Urothelium cell line (cell line): ENCODE results near the gene NRP2.

Experiments
- DNase-seq: peaks from one replicate; pipeline ENCODE4 v3.0.0; 2011; ENCODE audit warnings: low spot score, mixed read lengths
- FAIRE-seq: peaks from 2 replicates; lab custom pipeline; 2011; peaks lifted over from hg19 to GRCh38; lab: Jason Lieb, UNC

The NRP2 gene, protein sequence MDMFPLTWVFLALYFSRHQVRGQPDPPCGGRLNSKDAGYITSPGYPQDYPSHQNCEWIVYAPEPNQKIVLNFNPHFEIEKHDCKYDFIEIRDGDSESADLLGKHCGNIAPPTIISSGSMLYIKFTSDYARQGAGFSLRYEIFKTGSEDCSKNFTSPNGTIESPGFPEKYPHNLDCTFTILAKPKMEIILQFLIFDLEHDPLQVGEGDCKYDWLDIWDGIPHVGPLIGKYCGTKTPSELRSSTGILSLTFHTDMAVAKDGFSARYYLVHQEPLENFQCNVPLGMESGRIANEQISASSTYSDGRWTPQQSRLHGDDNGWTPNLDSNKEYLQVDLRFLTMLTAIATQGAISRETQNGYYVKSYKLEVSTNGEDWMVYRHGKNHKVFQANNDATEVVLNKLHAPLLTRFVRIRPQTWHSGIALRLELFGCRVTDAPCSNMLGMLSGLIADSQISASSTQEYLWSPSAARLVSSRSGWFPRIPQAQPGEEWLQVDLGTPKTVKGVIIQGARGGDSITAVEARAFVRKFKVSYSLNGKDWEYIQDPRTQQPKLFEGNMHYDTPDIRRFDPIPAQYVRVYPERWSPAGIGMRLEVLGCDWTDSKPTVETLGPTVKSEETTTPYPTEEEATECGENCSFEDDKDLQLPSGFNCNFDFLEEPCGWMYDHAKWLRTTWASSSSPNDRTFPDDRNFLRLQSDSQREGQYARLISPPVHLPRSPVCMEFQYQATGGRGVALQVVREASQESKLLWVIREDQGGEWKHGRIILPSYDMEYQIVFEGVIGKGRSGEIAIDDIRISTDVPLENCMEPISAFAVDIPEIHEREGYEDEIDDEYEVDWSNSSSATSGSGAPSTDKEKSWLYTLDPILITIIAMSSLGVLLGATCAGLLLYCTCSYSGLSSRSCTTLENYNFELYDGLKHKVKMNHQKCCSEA

DNA sequence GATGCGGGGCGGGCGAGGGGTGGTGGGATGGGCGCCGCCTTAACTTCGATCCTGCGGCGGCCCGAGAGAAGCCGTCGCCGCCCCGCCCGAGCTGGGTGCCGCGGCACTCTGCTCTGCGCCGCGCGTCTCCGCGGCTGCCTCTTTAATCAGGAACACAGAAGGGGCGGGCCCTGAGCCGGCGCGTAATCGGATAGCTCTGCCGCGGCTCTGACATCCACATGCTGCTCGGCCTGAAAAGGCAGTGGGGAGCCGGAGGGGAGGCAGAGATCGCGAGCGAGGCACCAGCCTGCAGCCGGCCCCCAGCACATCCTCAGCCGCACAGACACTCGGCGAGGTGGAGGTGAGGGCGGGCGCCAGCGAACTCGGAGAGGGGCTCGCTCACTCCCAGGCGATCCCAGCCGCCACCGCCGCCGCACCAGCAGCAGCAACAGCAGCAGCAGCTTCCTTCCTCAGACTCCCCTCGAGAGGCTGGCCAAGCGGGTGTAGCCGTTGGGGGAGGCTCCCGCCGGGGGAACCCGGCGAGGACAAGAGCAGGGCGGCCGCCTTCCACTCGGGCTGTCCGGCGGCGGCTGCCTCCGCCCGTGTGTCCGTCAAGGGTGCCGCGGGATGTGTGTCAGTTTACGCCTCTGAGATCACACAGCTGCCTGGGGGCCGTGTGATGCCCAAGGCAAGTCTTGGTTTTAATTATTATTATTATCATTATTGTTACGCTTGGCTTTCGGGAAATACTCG is at the start of gene NRP2:
NRP2 (plus strand) TSS at position 263 of the 732 bp plus-strand sequence. CDS start 790 bp downstream, outside the sequence.
- FAIRE-seq (no peak), DNase-seq (no peak)

DNA sequence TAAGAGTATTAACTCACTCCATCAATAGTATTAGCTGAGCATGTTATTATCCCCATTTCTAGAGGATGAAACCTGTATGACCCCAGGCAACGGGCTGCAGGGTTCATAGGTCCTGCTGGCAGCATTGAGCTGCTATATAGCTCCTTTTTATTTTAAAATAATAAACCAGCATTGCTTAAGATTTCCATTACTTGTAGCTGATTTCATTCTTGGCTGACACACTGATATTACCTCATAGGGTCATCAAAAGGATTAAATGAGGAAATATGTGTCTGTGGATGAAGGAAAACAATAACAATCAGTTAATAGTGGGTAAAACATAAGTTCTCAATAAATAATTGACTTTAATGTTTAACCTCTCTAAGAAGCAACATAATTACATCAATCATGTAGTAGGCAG is 48.3 kb upstream of the NRP2 start:
- DNase-seq (no peak), FAIRE-seq (no peak)

DNA sequence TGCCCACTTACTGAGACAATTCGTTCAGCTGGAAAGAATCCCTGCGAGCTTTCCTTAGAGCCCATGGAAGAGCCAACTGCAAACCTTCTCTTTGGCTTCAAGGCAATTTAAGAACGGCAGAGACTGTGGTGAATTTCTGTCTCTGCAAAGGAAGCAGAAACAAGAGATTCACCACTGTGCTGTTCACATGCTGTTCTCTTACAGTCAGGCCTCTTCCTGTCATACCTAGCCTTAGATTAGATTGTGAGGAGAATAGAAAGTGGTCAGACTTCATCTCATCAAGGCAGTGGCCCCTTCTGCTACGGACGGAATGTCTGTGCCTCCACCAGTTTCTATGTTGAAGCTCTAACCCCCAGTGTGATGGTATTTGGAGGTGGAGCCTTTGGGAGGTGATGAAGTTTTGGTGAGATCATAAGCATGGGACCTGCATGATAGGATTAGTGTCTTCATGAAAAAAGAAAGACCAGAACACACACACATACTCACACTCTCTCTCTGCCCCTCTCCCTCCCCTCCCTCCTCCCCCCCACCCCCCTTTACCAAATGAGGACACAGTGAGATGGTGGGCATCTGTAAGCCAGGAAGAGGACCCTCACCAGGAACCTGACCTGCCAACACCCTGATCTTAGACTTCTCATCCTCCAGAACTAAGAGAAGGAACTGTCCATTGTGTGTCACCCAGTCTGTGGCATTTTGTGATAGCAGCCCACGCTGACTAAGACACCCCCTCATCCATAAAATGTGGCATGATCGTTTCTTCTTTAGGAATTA is 45.6 kb upstream of the NRP2 start:
- no peak for FAIRE-seq

DNA sequence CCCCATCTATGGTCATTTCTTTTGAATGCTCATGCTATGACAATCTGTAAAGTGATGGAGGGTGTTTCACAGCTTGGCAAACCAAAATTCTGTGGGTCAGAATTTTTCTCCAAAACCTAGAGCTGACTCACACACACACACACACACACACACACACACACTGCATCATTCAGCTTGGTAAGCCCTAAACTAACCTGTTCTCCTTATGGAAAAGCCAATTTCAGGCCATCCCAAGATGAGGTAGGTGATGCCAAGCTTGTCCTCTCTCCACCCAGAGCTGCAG is 45.0 kb upstream of the NRP2 start:
- FAIRE-seq (no peak), DNase-seq (no peak)

More for the DNA sequence above, 45.6 kb upstream of the NRP2 start:
- DNase-seq, result no peak

DNA sequence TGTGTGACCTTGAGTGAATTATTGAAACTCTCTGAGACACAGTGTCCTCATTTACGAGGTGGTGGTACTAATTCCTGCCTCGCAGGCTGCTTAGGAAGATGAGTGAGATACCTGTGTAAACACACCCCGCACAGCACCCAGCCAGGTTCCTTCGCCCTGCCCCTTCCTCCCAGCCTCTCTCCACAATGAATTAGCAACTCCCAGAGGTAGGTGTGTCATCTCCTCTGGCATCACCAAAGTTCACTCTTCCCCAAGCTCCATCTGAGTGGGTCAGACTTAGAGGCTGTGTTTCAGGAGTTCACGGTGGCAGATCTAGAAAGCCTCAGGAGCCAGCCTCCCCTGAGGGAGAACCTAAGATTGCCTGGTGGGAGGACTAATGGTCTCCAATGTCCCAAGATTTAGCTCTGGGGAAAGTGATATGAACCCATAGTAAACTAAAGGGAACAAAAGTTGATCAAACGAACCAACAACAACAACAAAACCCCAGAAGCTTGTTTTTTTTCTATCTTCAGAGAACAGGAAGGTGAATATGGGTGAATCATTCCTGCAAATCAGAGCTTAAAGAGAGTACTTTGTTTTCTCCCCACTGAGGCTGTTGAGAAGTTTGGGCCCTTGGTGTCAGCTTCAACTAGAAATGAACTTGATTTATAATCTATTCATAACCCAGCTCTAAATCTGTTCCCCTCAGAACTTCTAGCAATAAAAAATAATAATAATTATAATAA is 44.4 kb upstream of the NRP2 start:
- DNase-seq (no peak), FAIRE-seq (no peak)

DNA sequence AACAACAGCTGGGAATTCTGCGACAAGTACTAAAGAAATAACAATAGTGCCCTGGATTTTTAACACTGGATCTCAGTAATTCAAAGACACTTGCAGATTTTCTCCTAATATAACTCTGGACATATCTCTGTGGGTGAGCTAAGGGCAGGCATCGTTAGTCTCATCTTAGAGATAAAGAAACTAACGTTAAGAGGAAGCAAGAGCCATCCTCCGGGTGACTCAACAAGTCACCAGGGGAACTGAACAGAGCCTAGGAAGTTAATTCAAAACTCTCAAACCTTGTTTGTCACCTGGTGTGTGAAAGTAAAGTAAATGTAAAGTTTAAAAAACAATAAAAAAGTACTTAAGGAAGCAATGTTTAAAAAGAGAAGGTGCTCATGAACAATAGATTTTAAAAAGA is 41.6 kb upstream of the NRP2 start:
- FAIRE-seq, result no peak
- no peak for DNase-seq

DNA sequence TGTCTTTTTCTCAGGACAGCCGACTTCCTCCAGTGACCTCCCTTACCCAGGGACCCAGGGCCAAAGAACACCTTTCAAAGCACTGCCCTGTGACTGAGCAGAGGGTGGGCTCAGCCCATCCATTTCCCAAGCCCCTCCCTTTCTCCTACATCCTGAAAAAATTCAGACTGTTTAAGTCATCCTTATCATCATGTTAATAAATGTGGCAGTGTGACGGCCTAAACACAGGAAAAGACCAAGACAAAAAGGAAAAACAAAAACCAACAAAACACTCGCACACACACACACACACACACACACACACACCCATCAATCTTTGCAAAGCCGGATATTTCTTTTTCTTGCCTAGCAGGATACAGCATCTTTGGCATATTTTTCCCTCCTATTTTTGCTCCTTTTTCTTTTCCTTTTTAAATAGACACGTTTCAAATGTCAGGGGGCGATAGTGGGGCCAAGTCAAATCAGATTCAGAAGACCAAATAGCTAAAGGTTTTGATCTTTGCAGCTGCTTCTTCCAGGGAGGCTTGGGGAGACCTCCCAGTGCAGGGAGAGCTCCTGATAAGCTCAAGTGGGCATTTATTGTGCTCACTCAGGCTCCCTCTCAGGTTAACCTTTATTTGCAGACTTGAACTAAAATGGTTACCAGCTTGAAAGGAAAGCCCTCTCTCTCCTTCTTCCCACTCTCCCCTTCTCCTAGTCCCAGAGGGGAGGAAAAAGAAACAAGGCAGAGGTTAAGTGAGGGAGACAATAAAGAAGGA is 39.5 kb upstream of the NRP2 start:
- no peak for DNase-seq
- no peak for FAIRE-seq

DNA sequence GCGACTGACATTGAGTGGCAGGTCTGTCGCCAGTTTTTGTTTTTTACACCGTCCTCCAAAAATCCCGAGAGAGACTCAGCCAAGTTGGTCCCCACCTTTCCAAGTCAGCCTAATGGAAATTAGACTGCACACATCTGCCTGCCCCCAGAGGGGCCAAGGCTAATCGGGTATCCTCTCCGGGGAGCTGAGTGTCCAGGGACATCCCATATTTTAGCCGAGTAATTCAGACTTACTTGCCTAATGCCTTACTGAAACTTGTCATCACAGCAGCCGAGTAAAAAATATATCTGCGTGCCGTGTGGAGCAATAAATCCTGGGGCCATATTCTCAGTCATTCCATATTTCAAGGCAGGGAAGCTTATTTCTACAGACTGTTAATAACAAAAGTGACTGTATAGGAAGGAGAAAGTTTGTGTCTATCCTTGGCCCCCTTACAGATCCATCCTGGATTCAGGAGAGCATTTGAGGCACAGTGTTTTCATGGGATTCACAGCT is 38.9 kb upstream of the NRP2 start:
- no peak for FAIRE-seq

DNA sequence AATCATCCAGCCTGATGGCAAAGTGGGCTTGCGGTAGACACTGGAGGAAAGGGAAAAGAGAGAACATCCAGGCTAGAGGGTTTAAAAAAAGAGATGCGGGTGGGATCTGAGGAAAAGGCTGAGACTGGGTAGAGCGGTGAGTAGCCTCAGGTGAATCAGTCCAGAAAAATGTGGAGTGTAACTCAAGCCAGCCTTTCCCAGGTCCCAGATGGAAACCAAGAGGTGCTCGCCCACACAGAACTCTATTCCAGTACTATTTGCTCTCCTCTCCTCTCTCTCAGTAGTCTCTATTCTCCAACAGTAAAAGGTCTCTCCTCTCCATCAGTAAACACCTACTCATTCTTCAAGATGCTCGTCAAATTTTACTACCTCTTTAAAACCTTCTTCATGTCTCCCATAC is 38.3 kb upstream of the NRP2 start:
- FAIRE-seq (no peak), DNase-seq (peak; percentile 63)

More for the DNA sequence above, 38.9 kb upstream of the NRP2 start:
- no peak for DNase-seq

DNA sequence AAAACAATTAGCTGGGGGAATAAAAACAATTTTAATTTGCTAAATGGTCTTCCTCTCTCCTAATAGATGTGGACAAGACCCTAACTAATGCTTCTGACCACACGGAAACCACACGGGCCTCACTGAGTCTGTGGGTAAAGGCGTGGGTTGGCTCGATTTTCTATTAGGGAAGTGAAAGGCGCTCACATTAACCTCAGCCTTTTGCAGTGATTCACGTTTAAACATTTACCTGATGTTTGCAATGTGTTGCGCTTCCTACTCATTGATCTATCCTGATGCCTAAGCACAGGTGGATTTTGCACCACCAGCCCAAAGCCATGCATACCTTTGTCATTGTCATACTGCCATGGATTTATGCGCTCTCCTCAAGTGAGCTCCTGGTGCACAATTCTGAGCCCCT is 35.6 kb upstream of the NRP2 start:
- no peak for FAIRE-seq

DNA sequence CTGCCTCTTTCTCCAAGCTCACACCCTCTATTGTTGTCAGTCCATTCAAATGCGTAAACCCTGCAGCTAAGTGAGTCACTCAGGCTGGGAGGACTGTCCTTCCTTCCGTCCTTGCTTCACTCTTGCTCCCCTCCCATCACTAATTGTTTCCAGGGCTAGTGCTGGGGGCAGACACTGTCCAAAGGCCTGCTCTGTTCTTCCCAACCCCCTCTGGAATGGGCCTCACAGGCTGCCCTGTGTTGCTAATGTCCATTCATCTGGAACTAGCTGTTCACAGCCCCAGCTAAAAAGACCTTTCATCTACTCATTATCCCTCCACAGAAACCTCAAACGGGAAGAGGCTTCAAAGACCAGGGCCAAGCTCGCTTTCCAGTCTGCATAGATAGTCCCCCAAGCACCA is 31.9 kb upstream of the NRP2 start:
- no peak for FAIRE-seq

More for the DNA sequence above, 35.6 kb upstream of the NRP2 start:
- no peak for DNase-seq

DNA sequence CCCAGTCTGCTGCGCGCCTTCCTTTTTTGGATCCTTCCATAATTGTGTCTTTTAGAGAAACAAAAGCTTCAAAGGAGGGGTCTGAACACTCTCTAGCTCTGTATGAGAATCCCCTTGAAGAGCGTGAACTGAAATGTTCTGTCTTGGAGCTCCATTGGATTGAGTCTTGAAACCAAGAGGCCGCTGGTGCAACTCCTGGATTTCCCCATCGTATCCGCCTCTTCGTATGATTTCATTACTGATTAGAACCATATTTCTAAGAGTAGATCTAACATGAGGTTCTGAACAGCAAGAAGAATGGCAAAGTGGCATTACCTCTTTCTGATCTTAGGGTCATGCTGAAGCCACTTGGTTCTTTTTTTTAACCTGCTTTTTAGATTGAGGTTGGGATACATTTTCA is 31.4 kb upstream of the NRP2 start:
- FAIRE-seq, result no peak
- DNase-seq, result no peak

More for the DNA sequence above, 31.9 kb upstream of the NRP2 start:
- DNase-seq, result peak; percentile 31

DNA sequence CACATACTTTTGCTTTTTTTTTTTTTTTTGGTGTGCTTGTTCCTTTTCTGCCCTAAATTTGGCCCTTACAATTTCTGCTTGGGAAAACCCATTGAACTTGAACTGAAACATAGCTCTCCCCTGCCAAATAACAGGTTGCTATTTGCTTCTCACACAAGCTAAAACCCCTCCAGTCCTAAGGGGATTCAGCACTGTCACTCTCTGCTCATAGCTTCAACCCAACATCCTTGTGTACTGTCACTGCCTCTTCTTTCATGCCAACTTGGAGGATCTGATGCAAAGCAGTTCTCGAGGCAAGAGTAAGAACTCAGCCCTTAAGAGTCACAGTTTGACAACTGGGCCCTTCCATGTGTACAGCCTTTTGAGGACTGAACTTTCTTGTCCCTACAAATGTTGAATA is 30.6 kb upstream of the NRP2 start:
- DNase-seq (no peak), FAIRE-seq (no peak)

DNA sequence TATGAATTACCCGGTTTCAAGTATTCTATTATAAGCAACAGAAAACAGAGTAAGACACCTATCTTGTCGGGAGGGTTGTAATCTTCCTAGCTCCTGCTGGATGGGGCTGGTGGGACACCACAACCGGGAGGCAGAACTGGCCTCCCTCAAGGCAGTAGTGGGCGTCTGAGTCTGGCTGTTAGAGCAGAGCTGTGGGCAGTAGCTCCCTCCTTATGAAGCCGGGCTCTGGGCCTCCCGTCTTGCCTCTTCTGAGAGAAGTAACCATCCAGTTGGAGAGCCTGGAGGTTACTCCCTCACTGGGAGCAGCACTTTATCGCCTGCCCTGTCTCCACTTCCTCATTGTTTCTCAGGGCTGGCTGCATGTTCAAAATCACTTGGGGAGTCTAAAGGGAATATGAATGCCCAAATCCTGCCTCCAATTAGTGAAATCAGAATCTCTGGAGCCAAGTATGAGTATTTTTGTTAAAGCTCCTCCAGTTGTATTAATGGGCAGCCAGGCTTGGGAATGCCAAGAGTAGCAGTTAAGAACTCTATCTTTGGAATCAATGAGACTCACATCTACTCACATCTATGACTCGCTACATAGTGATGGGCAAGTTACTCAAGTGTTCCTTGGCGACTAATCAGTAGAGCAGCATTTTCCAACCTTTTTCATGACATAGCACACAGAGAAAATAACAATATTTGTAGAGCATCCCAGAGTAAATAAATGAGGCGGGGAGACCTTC is 27.3 kb upstream of the NRP2 start:
- no peak for FAIRE-seq
- DNase-seq, result peak; percentile 53

DNA sequence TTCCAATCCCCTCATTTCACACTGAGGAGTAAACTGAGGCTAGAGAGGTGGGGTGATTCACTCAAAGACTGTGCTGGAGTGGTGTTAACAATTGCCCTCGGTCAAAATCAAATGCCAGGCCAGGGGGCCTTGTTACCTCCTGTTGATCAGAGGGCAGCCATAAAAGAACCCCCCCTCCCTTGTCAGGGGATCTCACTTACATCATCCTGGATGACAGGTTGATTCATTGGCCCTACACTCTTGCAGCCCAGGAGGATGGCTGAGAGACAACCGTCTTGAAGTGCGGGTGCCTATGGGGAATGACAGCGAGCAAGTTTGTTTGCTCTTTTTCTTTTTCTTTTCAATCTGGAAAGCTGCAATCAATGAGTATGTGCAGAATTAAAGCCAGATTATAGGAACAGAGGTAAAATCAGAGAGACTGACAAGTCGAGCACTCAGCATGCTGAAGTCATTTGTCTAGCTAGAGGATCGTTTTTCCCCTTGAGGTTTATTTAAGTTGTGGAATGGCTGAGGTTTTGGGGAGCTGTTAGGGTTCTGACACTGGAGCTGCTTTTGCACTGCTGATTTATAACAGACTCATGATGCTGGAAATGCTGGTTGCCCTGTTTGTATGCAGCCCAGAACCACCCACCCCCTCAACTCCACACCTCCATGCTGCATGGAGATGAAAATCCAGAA is 26.4 kb upstream of the NRP2 start:
- DNase-seq (no peak), FAIRE-seq (no peak)

DNA sequence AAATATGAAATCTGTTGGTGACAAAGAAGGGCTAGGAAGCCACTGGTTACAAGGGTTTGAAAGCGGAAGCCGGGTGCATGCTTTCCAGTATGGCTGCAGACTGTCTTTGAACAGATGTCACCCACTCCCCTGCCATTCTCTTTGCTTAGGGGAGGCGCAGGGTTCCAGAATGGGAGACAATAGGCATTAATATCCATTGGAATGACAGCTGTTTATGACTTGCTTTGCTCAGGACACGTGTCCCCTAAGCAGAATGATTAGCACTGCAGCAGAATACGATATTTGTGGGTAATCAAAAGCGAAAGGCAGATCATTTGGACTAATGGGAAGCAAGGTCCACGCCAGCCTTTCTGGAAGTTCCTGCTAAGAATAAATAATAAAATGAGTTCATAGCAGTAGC is 25.8 kb upstream of the NRP2 start:
- DNase-seq (no peak), FAIRE-seq (no peak)

DNA sequence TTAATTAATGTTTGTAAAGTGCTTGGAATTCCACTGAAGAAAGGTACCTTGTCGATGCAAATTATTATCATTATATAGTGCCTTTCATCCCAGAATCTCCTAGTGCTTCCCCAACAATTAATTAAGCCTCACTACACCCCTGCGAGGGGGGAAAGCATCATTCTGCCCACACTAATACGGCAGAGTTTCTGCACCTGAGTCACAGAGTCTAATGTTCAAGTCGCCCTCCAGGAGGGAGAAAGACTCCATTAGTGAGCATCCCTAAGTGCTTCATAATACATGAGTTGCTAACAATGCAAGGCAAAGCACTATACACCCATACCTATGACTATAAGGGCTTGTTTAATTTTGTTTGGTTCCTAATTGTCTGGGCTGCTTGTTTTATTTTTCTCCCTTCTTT is 25.4 kb upstream of the NRP2 start:
- FAIRE-seq (no peak), DNase-seq (no peak)

DNA sequence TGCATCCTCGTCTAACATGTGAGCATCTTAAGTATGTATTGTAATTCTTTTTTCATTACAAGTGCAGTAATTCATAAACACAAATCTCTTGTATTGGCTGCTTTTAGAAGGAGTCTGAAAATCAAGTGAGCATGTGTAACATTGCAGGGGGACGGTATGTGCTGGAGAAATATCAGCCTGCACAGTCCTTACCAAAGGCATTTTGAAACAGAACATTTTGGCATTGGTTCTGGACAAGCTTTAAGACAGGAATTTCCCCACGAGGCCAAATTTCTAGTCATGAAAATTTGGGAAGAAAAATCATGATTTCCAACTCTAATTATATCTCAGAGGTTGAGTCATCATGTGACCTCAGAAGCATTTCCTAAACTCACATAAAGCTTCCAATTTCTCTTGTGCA is 24.7 kb upstream of the NRP2 start:
- no peak for DNase-seq
- FAIRE-seq, result no peak
